ENCODE measurements around the gene CD247.

DNA sequence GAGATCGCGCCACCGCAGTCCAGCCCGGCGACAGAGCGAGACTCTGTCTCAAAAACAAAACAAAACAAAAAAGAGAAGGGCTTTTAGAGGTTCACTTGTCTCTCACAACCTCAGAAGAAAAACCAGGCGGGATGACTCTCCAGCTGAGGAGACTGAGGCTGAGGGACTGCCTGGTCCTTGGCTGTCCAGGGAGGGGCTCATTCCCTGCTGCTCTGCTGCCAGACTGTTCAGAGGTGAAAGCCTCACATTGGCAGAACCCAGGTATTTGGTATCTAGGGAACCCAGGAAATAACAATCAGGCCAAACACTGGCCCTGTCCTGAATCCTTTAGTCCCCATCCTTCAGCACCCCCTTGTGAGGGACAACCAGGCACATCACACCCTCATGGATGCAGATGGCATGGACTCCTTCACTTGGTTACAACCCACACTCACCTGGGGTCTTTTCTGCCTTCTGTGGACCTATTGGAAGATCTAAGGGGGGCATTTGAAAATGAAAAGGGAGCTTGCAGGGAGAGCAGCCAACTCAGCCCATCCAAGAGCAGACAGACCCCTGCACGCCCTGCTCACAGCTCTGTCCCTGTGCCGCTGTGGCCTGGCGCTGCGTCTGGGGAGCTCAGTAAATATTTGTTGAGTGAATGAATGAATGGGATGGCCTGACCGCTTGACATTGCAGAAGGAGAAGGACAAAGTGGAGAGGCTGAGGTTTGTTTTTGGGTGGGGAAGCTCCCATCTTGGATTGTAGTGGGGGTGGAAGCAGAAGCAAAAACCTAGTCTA, 33.4 kb downstream of the CD247 start:
- TF ChIP-seq POLR2A (IDR thresholded peaks at IDR 0.05) = no peak
- TF ChIP-seq, protein P1, sequence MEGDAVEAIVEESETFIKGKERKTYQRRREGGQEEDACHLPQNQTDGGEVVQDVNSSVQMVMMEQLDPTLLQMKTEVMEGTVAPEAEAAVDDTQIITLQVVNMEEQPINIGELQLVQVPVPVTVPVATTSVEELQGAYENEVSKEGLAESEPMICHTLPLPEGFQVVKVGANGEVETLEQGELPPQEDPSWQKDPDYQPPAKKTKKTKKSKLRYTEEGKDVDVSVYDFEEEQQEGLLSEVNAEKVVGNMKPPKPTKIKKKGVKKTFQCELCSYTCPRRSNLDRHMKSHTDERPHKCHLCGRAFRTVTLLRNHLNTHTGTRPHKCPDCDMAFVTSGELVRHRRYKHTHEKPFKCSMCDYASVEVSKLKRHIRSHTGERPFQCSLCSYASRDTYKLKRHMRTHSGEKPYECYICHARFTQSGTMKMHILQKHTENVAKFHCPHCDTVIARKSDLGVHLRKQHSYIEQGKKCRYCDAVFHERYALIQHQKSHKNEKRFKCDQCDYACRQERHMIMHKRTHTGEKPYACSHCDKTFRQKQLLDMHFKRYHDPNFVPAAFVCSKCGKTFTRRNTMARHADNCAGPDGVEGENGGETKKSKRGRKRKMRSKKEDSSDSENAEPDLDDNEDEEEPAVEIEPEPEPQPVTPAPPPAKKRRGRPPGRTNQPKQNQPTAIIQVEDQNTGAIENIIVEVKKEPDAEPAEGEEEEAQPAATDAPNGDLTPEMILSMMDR (IDR thresholded peaks at IDR 0.05) = no peak

Data from thyroid gland (tissue), 4 donors.